GM12878 (cell line): ENCODE measurements around the gene TMEM186. TPM values are rescaled to one million over a fixed set of nuclear protein-coding genes. Genes with fewer than 3 reads are reported as not detected.

Experiments used
- ATAC-seq: fragments of 200-7000 bp; cut with Tn5 transposase; 3 replicates; pipeline ENCODE4 v1.9.1; 2020; ENCODE audit warnings: mild to moderate bottlenecking, moderate library complexity
- BruUV-seq: library from RNA; stranded (reverse); fragments of 400-500 nt; replicated peaks from 2 replicates; lab custom pipeline; 2021; lab: Mats Ljungman, UMichigan
- CTCF ChIA-PET: fragments of 300-600 bp; sonication (Branson Sonifier 250); formaldehyde crosslinking; extraction: SDS; loops from one replicate; lab custom pipeline; 2021; ENCODE audit warnings: inconsistent platforms; lab: Yijun Ruan, JAX
- POLR2A ChIA-PET: fragments of 350-600 bp; formaldehyde crosslinking; extraction: SDS; loops from one replicate; lab custom pipeline; 2021; ENCODE audit warnings: inconsistent platforms; lab: Charles Lee
- RAD21 ChIA-PET: fragments of 300-600 bp; sonication (Branson Sonifier 250); formaldehyde crosslinking; loops from one replicate; lab custom pipeline; 2023; ENCODE audit warnings: antibody characterized with exemption; ENCODE audit not compliant: unreplicated experiment; lab: Charles Lee
- SMC1A ChIA-PET: fragments of 300-600 bp; sonication (Branson Sonifier 250); formaldehyde crosslinking; loops from one replicate; lab custom pipeline; 2023; ENCODE audit not compliant: unreplicated experiment, uncharacterized antibody; lab: Charles Lee
- DNase-seq: peaks from one replicate; pipeline ENCODE4 v3.0.0-alpha.2; 2011; ENCODE audit warnings: low read depth, low spot score
- FAIRE-seq: peaks from 3 replicates; lab custom pipeline; 2011; peaks lifted over from hg19 to GRCh38; lab: Jason Lieb, UNC
- H2AFZ ChIP-seq: 2 replicates; pipeline ENCODE4 v1.6.0; 2011; ENCODE audit warnings: low read depth, low read length, control low read depth; ENCODE audit not compliant: control insufficient read depth
- H3K27ac ChIP-seq: 2 replicates; pipeline ENCODE4 v1.5.1; 2011; ENCODE audit warnings: control low read depth; ENCODE audit not compliant: control insufficient read depth, insufficient read depth
- H3K27me3 ChIP-seq, 2 experiments: replicated peaks in 1 of 2; 2 replicates each; pipeline versions ENCODE4 v1.6.0 to v1.6.1; 2011; ENCODE audit warnings: low read length in 1 of 2; ENCODE audit not compliant: control insufficient read depth in 2 of 2, insufficient read depth in 2 of 2
- H3K36me3 ChIP-seq, 2 experiments: 2 replicates each; pipeline ENCODE4 v1.5.1; 2011; ENCODE audit warnings: low read length in 1 of 2; ENCODE audit not compliant: control insufficient read depth in 2 of 2, insufficient read depth in 2 of 2
- H3K4me1 ChIP-seq: 2 replicates; pipeline ENCODE4 v1.6.1; 2011; ENCODE audit warnings: mild to moderate bottlenecking, low read length, moderate library complexity, mixed read lengths; ENCODE audit not compliant: control insufficient read depth, insufficient read depth
- H3K4me2 ChIP-seq: 2 replicates; pipeline ENCODE4 v1.6.0; 2011; ENCODE audit warnings: control low read depth; ENCODE audit not compliant: control insufficient read depth, insufficient read depth
- H3K4me3 ChIP-seq: fragments of 200-600 bp; sonication (generic); 2 replicates; pipeline ENCODE4 v1.5.1; 2016
- H3K79me2 ChIP-seq: 2 replicates; pipeline ENCODE4 v1.6.0; 2011; ENCODE audit warnings: low read length; ENCODE audit not compliant: control insufficient read depth, insufficient read depth
- H3K9ac ChIP-seq: 2 replicates; pipeline ENCODE4 v1.8.0; 2011; ENCODE audit warnings: low read length, control low read depth, mixed read lengths; ENCODE audit not compliant: control insufficient read depth, insufficient read depth
- H3K9me3 ChIP-seq: replicated peaks from 3 replicates; pipeline ENCODE4 v1.5.1; 2011; ENCODE audit warnings: mild to moderate bottlenecking, low read length; ENCODE audit not compliant: control insufficient read depth, insufficient read depth
- H4K20me1 ChIP-seq: 2 replicates; pipeline ENCODE4 v1.6.0; 2011; ENCODE audit not compliant: control insufficient read depth, insufficient read depth
- ASH2L ChIP-seq: fragments of 300-600, 200-600 bp; sonication (generic); IDR thresholded peaks from 2 replicates; pipeline ENCODE4 v1.6.1; 2017; ENCODE audit warnings: low read depth, mild to moderate bottlenecking, borderline replicate concordance
- BMI1 ChIP-seq: fragments of 450-650 bp; IDR thresholded peaks from 2 replicates; pipeline ENCODE4 v1.6.1; 2016; ENCODE audit warnings: mild to moderate bottlenecking, moderate library complexity, borderline replicate concordance
- CBX3 ChIP-seq: fragments of 200-600 bp; sonication (generic); IDR thresholded peaks from 2 replicates; pipeline ENCODE4 v1.6.1; 2016; ENCODE audit warnings: low read depth, borderline replicate concordance
- CEBPB ChIP-seq, 2 experiments: fragments of 150-350 bp in 1 of 2; IDR thresholded peaks; 2 replicates each; pipeline ENCODE4 v1.6.1; 2012 to 2014; ENCODE audit warnings: low read depth in 2 of 2, low read length in 2 of 2, borderline replicate concordance in 1 of 2, inconsistent platforms in 1 of 2
- DPF2 ChIP-seq: fragments of 450-650 bp; IDR thresholded peaks from 2 replicates; pipeline ENCODE4 v1.6.1; 2017; ENCODE audit warnings: mild to moderate bottlenecking
- FOS ChIP-seq: IDR thresholded peaks from 3 replicates; pipeline ENCODE4 v1.6.1; 2011; ENCODE audit warnings: borderline replicate concordance; ENCODE audit not compliant: insufficient read length; ENCODE audit errors: extremely low read depth
- NBN ChIP-seq: fragments of 450-650 bp; IDR thresholded peaks from 2 replicates; pipeline ENCODE4 v1.6.1; 2016
- NFXL1 ChIP-seq: fragments of 450-650 bp; IDR thresholded peaks from 2 replicates; pipeline ENCODE4 v1.6.1; 2017; ENCODE audit warnings: antibody characterized with exemption, mild to moderate bottlenecking, borderline replicate concordance
- NFYA ChIP-seq: IDR thresholded peaks from 2 replicates; pipeline ENCODE4 v1.6.1; 2011; ENCODE audit warnings: low read depth, mild to moderate bottlenecking, low read length, improper control_type of control experiment, borderline replicate concordance
- PAX5 ChIP-seq: IDR thresholded peaks from 2 replicates; pipeline ENCODE4 v1.6.1; 2011; ENCODE audit warnings: low read depth, low read length, borderline replicate concordance
- PML ChIP-seq: IDR thresholded peaks from 2 replicates; pipeline ENCODE4 v1.6.1; 2012; ENCODE audit warnings: low read length, inconsistent platforms
- POLR2A ChIP-seq: IDR thresholded peaks from 2 replicates; pipeline ENCODE4 v1.6.1; 2011; ENCODE audit warnings: low read depth, mild to moderate bottlenecking, low read length
- POLR2AphosphoS5 ChIP-seq: IDR thresholded peaks from 2 replicates; pipeline ENCODE4 v1.6.1; 2011; ENCODE audit warnings: mild to moderate bottlenecking, low read length, inconsistent platforms
- RCOR1 ChIP-seq: conservative IDR thresholded peaks from 2 replicates; pipeline ENCODE4 v1.6.1; 2012; ENCODE audit warnings: low read depth, low read length, improper control_type of control experiment
- RELA ChIP-seq: fragments of 450-650 bp; IDR thresholded peaks from 2 replicates; pipeline ENCODE4 v1.8.0; 2014; ENCODE audit warnings: borderline replicate concordance; ENCODE audit not compliant: partially characterized antibody
- ZSCAN29 ChIP-seq: fragments of 450-650 bp; IDR thresholded peaks from 2 replicates; pipeline ENCODE4 v1.6.1; 2017; ENCODE audit warnings: mild to moderate bottlenecking, moderate library complexity
- WGBS: methylation state at CpG from one replicate; pipeline ENCODE4 v1.1.6; 2016; ENCODE audit warnings: low lambda C conversion rate; ENCODE audit not compliant: insufficient replicate concordance, insufficient coverage; ENCODE audit errors: missing lambda C conversion rate; 5-methylcytosine and 5-hydroxymethylcytosine counted together
- in situ Hi-C: fragments of 300-500 bp; cut with MboI; formaldehyde crosslinking; loops from 9 replicates; pipeline ENCODE4 v1.14.3; 2018; ENCODE audit warnings: mixed read lengths
- intact Hi-C: fragments of 100-400 bp; cut with micrococcal nuclease; formaldehyde crosslinking; loops from one replicate; pipeline ENCODE4 v1.14.2; 2022; ENCODE audit not compliant: unreplicated experiment
- polyA plus RNA-seq, 11 experiments: library from polyadenylated mRNA; depleted of rRNA in 4 of 11; unstranded in 6 of 11; stranded (reverse) in 5 of 11; fragments of >200 nt; fragmentation: Nextera tagmentation in 4 of 11; fragmentation: Illumina TruSeq in 1 of 11; extraction: Ambion mirVana in 4 of 11; extraction: Trizol in 1 of 11; gene quantifications; 1 replicate in 1 of 11; 2 replicates in 10 of 11; pipeline versions ENCODE4 v1.2.1 to v1.2.3, GENCODE V29; 2011 to 2016; ENCODE audit warnings: inconsistent platforms in 2 of 11, missing spikeins in 2 of 11, low read depth in 1 of 11
- total RNA-seq, 4 experiments: library from RNA; depleted of rRNA in 3 of 4; stranded (reverse); fragments of >200 nt in 3 of 4; fragmentation: Illumina TruSeq in 1 of 4; extraction: Trizol in 1 of 4; gene quantifications; 2 replicates each; pipeline versions ENCODE4 v1.2.1 to v1.2.3, GENCODE V29; 2013 to 2021
- TF ChIP-seq, protein P1 (sequence below): fragments of 450-650 bp; IDR thresholded peaks from 2 replicates; pipeline ENCODE4 v1.6.1; 2017; ENCODE audit warnings: mild to moderate bottlenecking

Gene TMEM186
- total and polyA plus RNA-seq, 10 of the 15 experiments (the other 5 are each of a cell fraction or from before 2014, with no cell fraction given): 10.6 to 28.9 (median 17.0) TPM

DNA sequence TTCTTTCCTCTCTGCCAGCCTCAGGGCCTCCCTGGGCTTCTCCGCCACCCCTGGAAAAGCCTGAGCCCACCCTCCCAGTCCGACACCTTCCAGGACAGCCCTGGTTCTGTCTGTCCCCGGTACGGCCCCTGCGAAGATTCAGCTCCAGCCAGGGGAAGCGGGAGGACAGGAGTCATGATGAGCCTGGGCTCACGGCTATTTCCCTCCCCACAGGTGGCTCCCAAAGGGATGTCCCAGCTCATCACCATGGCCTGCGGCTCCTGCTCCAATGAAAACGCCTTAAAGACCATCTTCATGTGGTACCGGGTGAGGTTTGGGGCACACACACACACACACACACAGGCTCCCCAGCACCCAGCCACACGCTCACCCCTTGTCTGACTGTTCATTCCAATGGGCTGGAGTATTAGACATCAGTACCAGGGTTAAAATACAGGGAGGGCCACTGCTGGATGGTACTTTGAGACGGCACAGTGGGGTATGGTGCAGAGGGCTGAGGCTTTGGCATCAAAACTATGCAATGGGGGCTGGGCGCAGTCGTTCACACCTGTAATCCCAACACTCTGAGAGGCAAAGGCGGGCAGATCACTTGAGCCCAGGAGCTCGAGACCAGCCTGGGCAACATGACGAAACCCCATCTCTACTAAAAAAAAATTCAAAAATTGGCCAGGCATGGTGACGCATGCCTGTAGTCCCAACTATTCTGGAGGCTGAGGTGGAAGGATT, 32.8 kb downstream of the TMEM186 start:
- ChIA-PET CTCF (no interaction called here), POLR2A (no interaction called here), SMC1A (no interaction called here), RAD21 (no interaction called here)
- no peaks in the 10 kb centered on the region for H3K9me3 ChIP-seq
- H3K36me3 ChIP-seq: no peaks in the 10 kb centered on the region
- no peak overlapping the region for H3K4me2 ChIP-seq
- H4K20me1 ChIP-seq: no peaks in the 10 kb centered on the region
- no peak for ATAC-seq
- DNase-seq: no peak
- H3K79me2 ChIP-seq: no peaks in the 10 kb centered on the region
- H3K4me3 ChIP-seq: no peak overlapping the region
- no TSS peak for BruUV-seq
- no peak overlapping the region for H3K9ac ChIP-seq
- H3K27me3 ChIP-seq: no peaks in the 10 kb centered on the region
- intact Hi-C loops (no loop called here), in situ Hi-C loops (no loop called here)
- H3K27ac ChIP-seq: no peak overlapping the region
- TF ChIP-seq, protein P1, sequence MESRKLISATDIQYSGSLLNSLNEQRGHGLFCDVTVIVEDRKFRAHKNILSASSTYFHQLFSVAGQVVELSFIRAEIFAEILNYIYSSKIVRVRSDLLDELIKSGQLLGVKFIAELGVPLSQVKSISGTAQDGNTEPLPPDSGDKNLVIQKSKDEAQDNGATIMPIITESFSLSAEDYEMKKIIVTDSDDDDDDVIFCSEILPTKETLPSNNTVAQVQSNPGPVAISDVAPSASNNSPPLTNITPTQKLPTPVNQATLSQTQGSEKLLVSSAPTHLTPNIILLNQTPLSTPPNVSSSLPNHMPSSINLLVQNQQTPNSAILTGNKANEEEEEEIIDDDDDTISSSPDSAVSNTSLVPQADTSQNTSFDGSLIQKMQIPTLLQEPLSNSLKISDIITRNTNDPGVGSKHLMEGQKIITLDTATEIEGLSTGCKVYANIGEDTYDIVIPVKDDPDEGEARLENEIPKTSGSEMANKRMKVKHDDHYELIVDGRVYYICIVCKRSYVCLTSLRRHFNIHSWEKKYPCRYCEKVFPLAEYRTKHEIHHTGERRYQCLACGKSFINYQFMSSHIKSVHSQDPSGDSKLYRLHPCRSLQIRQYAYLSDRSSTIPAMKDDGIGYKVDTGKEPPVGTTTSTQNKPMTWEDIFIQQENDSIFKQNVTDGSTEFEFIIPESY: no peak
- no peak for TF ChIP-seq ZSCAN29
- no peak for TF ChIP-seq NBN
- no peak for TF ChIP-seq BMI1
- no peak for TF ChIP-seq PML
- no peak overlapping the region for H2AFZ ChIP-seq
- 69% methylated on average over 18 of the region's 18 CpGs for WGBS
- H3K4me1 ChIP-seq: no peaks in the 10 kb centered on the region
- no peak for FAIRE-seq

DNA sequence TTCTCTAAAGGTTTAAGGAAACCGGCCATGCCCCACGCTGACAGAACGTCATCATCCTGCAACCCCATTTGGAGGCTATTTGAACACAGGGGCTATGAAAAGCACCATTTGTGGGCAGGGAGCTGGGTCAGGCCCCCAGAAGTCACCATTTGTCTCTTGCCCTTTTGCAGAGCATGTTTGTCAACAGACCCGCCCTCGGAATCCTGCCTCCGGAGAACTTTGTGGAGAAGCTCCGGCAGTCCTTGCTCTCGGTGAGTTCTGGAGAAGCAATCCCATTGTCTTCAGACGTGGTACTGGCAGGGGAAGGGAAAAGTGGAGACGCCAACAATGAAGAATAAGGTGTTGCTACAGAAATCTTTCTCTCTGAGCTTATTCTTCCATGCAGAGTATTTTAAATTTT, 33.5 kb downstream of the TMEM186 start:
- intact Hi-C loops (no loop called here), in situ Hi-C loops (no loop called here)
- Histone ChIP-seq H3K27me3 (no peaks in the 10 kb centered on the region), H4K20me1 (no peaks in the 10 kb centered on the region), H3K4me1 (no peaks in the 10 kb centered on the region), H3K27ac (no peak overlapping the region), H3K9ac (no peak overlapping the region), H3K4me2 (no peak overlapping the region), H2AFZ (no peak overlapping the region), H3K9me3 (no peaks in the 10 kb centered on the region), H3K4me3 (no peak overlapping the region), H3K79me2 (no peaks in the 10 kb centered on the region), H3K36me3 (no peaks in the 10 kb centered on the region)
- ChIA-PET RAD21 (no interaction called here), POLR2A (no interaction called here), CTCF (no interaction called here), SMC1A (no interaction called here)
- DNase-seq (no peak), FAIRE-seq (no peak), ATAC-seq (no peak)
- no TSS peak for BruUV-seq
- WGBS: 64% methylated on average over 10 of the region's 10 CpGs
- no peak for TF ChIP-seq NFYA
- TF ChIP-seq RCOR1: no peak
- TF ChIP-seq CEBPB (IDR thresholded peaks at IDR 0.05; ENCODE audit: borderline replicate concordance in 1 of 2, low read depth in 2 of 2, low read length in 2 of 2): no peak
- no peak for TF ChIP-seq POLR2AphosphoS5
- no peak for TF ChIP-seq NFXL1
- no peak for TF ChIP-seq PAX5
- no peak for TF ChIP-seq ASH2L
- TF ChIP-seq POLR2A: no peak
- no peak for TF ChIP-seq DPF2
- no peak for TF ChIP-seq FOS
- TF ChIP-seq CBX3: no peak
- no peak for TF ChIP-seq RELA
